Esophagus squamous epithelium (tissue), 5 donors: ENCODE data around the gene DEDD. TPM values are rescaled to one million over a fixed set of nuclear protein-coding genes. Genes with fewer than 3 reads are reported as not detected.

Experiments
- DNase-seq: peaks from one replicate; lab custom pipeline; 2025; lab: John Stamatoyannopoulos, UW
- H3K27ac ChIP-seq, 4 donors: fragments of 200-600 bp; sonication (generic); one replicate each; pipeline ENCODE4 v1.5.1; 2016 to 2019; ENCODE audit warnings: mild to moderate bottlenecking in 1 of 4
- H3K27me3 ChIP-seq, 4 donors: fragments of 200-600 bp; sonication (generic); 1 replicate in 3 of 4; 2 replicates in 1 of 4; pipeline versions ENCODE4 v1.5.1 to v1.6.0; 2017 to 2021; ENCODE audit warnings: antibody characterized with exemption in 1 of 4
- H3K36me3 ChIP-seq, 3 donors: fragments of 200-600 bp; sonication (generic); one replicate each; pipeline ENCODE4 v1.5.1; 2016 to 2019
- H3K4me1 ChIP-seq, 3 donors: fragments of 200-600 bp; sonication (generic); one replicate each; pipeline ENCODE4 v1.5.1; 2017 to 2019
- H3K4me3 ChIP-seq, 4 donors: fragments of 200-600 bp; sonication (generic); 1 replicate in 3 of 4; 2 replicates in 1 of 4; pipeline ENCODE4 v1.5.1; 2016 to 2019; ENCODE audit warnings: mild to moderate bottlenecking in 2 of 4, moderate library complexity in 1 of 4
- H3K9me3 ChIP-seq, 3 donors: fragments of 200-600 bp; sonication (generic); one replicate each; pipeline ENCODE4 v1.5.1; 2016 to 2019
- POLR2A ChIP-seq, 4 donors: fragments of 450-650 bp; IDR thresholded peaks; one replicate each; pipeline ENCODE4 v1.6.1; 2017; ENCODE audit warnings: antibody characterized with exemption in 4 of 4, mild to moderate bottlenecking in 4 of 4, moderate library complexity in 3 of 4
- WGBS, 2 donors: methylation state at CpG; one replicate each; pipeline ENCODE4 v1.1.5; 2018; 5-methylcytosine and 5-hydroxymethylcytosine counted together
- intact Hi-C: fragments of 100-400 bp; cut with DNase I; formaldehyde crosslinking; loops from one replicate; pipeline ENCODE4 v1.15.0; 2022
- total RNA-seq, 4 donors: library from RNA; depleted of rRNA; stranded (reverse); fragments of >200 nt; gene quantifications; one replicate each; pipeline ENCODE4 v1.1.0, GENCODE V29; 2016
- TF ChIP-seq, protein P1 (sequence below), 6 experiments: fragments of 450-650 bp in 4 of 6; fragments of 200-600 bp in 2 of 6; sonication (generic) in 2 of 6; IDR thresholded peaks; one replicate each; pipeline ENCODE4 v1.5.1; 2016 to 2019; ENCODE audit warnings: antibody characterized with exemption in 6 of 6, mild to moderate bottlenecking in 4 of 6, moderate library complexity in 4 of 6
- donor health status: DM: yes; HTN: yes; CAD: no.

DEDD gene
- total RNA-seq, 4 donors from 2014 or later, result 16.6 to 32.8 (median 27.2) TPM

DNA sequence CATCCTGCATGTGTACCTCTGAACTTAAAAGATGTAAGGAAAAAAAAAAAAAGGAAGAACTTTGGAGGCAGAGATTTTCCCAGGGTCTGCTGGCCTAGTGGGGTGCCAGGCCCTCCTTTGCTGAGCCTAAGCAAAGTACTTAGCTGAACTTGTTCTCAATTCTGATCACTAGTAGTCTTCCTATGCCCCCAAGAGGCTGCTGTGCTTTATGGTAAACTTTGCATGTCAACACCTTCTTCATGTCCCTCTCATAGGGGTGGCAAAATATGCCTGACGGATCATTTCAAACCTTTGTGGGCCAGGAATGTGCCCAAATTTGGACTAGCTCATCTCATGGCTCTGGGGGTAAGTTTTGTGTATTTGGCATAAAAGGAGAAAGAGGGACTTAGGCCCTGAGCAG is 25.4 kb upstream of the DEDD start:
- Histone ChIP-seq H3K4me3 (no peak overlapping the region), H3K4me1 (peaks cover 17 to 69% (median 34%) of the 10 kb centered on the region in 3 donors), H3K36me3 (peaks cover 0 to 44% (median 8%) of the 10 kb centered on the region in 3 donors), H3K27me3 (no peaks in the 10 kb centered on the region), H3K9me3 (no peaks in the 10 kb centered on the region), H3K27ac (no peak overlapping the region)
- 100% methylated on average over 1 of the region's 1 CpG for WGBS, 2 donors
- intact Hi-C loops, result no loop called here
- TF ChIP-seq, protein P1, sequence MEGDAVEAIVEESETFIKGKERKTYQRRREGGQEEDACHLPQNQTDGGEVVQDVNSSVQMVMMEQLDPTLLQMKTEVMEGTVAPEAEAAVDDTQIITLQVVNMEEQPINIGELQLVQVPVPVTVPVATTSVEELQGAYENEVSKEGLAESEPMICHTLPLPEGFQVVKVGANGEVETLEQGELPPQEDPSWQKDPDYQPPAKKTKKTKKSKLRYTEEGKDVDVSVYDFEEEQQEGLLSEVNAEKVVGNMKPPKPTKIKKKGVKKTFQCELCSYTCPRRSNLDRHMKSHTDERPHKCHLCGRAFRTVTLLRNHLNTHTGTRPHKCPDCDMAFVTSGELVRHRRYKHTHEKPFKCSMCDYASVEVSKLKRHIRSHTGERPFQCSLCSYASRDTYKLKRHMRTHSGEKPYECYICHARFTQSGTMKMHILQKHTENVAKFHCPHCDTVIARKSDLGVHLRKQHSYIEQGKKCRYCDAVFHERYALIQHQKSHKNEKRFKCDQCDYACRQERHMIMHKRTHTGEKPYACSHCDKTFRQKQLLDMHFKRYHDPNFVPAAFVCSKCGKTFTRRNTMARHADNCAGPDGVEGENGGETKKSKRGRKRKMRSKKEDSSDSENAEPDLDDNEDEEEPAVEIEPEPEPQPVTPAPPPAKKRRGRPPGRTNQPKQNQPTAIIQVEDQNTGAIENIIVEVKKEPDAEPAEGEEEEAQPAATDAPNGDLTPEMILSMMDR (IDR thresholded peaks at IDR 0.05), result no peak
- no peak for TF ChIP-seq POLR2A (IDR thresholded peaks at IDR 0.05)
- DNase-seq, result no peak

DNA sequence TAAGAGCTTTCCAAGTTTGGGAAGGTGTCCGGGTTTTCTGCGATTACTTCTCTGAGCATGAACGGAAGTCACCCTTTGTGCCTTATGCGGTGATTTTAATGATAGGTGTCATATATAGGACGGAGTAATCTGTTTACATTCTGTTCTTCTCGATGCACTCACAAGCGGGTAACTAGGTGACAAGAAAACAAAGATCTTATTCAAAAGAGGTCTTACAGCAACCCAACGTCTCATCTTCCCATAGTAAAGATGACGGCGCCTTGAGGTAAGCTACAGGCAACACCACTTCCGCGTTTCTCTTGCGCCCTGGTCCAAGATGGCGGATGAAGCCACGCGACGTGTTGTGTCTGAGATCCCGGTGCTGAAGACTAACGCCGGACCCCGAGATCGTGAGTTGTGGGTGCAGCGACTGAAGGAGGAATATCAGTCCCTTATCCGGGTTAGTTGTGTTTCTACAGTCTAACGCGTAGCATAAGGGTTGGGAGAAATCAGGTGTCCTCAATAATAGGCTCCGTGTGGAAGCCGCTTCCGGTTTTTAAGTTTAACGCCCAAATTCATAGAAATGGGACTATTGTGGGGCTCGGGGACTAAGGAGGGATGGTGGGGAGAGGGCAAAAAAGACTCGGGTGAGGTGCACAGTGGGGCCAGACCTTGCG is 21.3 kb upstream of the DEDD start, which contains the start of gene UFC1:
Gene UFC1, plus strand, starts transcription at position 297 of the 656 bp plus-strand sequence. Its CDS starts 20 bp downstream, at position 317.
- Histone ChIP-seq H3K36me3 (peaks cover 0 to 21% (median 8%) of the 10 kb centered on the region in 3 donors), H3K27me3 (no peaks in the 10 kb centered on the region), H3K27ac (peak within 1 kb of the TSS; percentile 94 to 97 (median 94)), H3K4me3 (peak within 1 kb of the TSS; percentile 55 to 84 (median 72)), H3K9me3 (no peaks in the 10 kb centered on the region), H3K4me1 (peaks cover 7 to 35% (median 10%) of the 10 kb centered on the region in 3 donors)
- intact Hi-C loops, result no loop called here
- 0 to 1% methylated on average over 25 to 32 of the region's 33 CpGs for WGBS, 2 donors
- TF ChIP-seq, protein P1 (IDR thresholded peaks at IDR 0.05), result peak in 2 of 6 experiments; percentile 4 to 19
- TF ChIP-seq POLR2A (IDR thresholded peaks at IDR 0.05), result peak in 1 of 4 donors; percentile 38
- peak; percentile 54 for DNase-seq

DNA sequence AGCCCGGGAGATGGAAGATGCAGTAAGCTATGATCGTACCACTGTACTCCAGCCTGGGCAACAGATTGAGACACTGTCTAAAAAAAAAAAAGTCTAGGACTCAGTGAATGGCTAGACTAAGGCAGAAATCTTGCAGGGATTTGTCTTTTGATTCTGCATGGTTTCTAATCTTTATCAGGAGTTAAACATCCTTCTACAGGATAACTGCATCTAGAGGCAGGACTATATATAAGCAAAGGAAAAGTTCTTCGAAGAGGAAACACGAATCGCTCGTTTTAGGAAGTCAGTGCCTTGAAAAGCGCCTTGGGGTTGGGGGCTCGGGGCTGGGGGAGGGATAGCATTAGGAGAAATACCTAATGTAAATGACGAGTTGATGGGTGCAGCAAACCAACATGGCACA is 20.7 kb upstream of the DEDD start:
- intact Hi-C loops, result no loop called here
- DNase-seq, result no peak
- Histone ChIP-seq H3K4me1 (peaks cover 7 to 29% (median 8%) of the 10 kb centered on the region in 3 donors), H3K36me3 (peaks cover 0 to 16% (median 6%) of the 10 kb centered on the region in 3 donors), H3K4me3 (peak overlapping the region; percentile 55 to 84 (median 72)), H3K9me3 (no peaks in the 10 kb centered on the region), H3K27ac (peak overlapping the region; percentile 94 to 97 (median 94)), H3K27me3 (no peaks in the 10 kb centered on the region)
- 22 to 24% methylated on average over 9 of the region's 9 CpGs for WGBS, 2 donors
- TF ChIP-seq POLR2A (IDR thresholded peaks at IDR 0.05), result no peak
- TF ChIP-seq, protein P1 (IDR thresholded peaks at IDR 0.05), result no peak

DNA sequence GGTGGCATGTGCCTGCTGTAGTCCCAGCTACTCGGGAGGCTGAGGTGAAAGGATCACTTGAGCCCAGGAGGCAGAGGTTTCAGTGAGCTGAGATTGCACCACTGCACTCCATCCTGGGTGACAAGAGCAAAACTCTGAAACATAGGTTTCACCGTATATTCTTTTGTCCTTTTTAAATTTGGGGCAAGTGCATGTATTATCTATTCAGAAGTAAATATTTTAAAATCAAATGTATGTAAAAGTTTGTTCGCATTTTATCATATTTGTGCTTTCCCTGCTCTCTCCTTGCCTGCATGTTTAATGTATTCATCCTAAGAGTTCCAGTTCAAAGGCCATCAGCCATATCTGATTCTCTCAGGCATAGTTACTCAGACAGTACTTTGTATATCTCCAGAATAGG is 13.4 kb upstream of the DEDD start:
- TF ChIP-seq, protein P1 (IDR thresholded peaks at IDR 0.05), result no peak
- no peak for TF ChIP-seq POLR2A (IDR thresholded peaks at IDR 0.05)
- intact Hi-C loops, result no loop called here
- no peaks in the 10 kb centered on the region for H3K9me3 ChIP-seq
- no peak overlapping the region for H3K4me3 ChIP-seq
- WGBS, 2 donors, result 73 to 74% methylated on average over 3 of the region's 3 CpGs
- H3K36me3 ChIP-seq, result no peaks in the 10 kb centered on the region
- H3K27me3 ChIP-seq, result no peaks in the 10 kb centered on the region
- H3K27ac ChIP-seq, result no peak overlapping the region
- no peaks in the 10 kb centered on the region for H3K4me1 ChIP-seq
- DNase-seq, result no peak

DNA sequence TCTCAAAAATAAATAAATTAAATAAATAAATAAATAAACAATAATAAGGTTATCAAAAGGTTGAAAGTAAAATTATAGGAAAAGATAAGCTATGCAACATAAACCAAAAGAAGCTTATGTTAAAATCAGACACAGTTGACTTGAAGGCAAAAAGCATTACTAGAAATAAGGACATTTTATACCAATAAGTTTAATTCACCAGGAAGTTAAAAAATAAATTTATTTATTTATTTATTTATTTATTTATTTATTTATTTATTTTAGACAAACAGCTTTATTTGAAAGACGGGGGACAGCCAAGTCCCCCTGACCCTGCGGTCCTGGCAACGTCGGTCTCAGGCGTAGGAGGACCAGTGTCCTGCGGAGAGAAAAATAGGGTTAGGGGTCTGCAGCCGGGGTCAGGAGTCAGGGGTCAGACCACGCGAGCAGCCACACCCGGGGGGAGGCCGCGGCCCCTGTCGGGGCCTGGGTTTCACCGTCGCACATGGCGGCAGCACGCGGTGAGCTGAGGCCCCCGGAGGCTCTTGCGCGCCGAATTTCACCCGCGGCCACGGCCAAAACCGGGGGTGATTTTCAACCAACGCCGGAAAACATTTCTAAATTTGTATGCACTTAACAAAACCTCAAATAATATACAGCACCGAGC is 8.4 kb upstream of the DEDD start:
- no peaks in the 10 kb centered on the region for H3K27me3 ChIP-seq
- intact Hi-C loops, result no loop called here
- no peak overlapping the region for H3K4me3 ChIP-seq
- H3K27ac ChIP-seq, result no peak overlapping the region
- TF ChIP-seq, protein P1 (IDR thresholded peaks at IDR 0.05), result no peak
- no peak for TF ChIP-seq POLR2A (IDR thresholded peaks at IDR 0.05)
- peaks cover 0 to 5% (median 0%) of the 10 kb centered on the region in 3 donors for H3K4me1 ChIP-seq
- H3K36me3 ChIP-seq, result no peaks in the 10 kb centered on the region
- WGBS, 2 donors, result 93 to 95% methylated on average over 16 to 29 of the region's 29 CpGs
- no peak for DNase-seq
- no peaks in the 10 kb centered on the region for H3K9me3 ChIP-seq
